OCI-LY1 (cell line): ENCODE measurements around the gene PLIN5.

ENCODE experiments used
- H2AFZ ChIP-seq: fragments of 200-600 bp; sonication (generic), shearing (Covaris generic); 2 replicates; pipeline ENCODE4 v1.6.0; 2014; ENCODE audit warnings: antibody characterized with exemption, mild to moderate bottlenecking, low read length
- H3F3A ChIP-seq: fragments of 200-600 bp; sonication (generic), shearing (Covaris generic); 2 replicates; pipeline ENCODE4 v1.6.0; 2014; ENCODE audit warnings: mild to moderate bottlenecking, antibody characterized with exemption, low read length, moderate library complexity; ENCODE audit not compliant: insufficient read depth
- H3K27ac ChIP-seq: fragments of 200-600 bp; sonication (generic); 2 replicates; pipeline ENCODE4 v1.5.1; 2014; ENCODE audit warnings: low read length, mixed run types, mild to moderate bottlenecking, low read depth; ENCODE audit not compliant: poor library complexity, severe bottlenecking
- H3K27me3 ChIP-seq: fragments of 200-600 bp; sonication (generic); 2 replicates; pipeline ENCODE4 v1.6.0; 2014; ENCODE audit warnings: antibody characterized with exemption, mild to moderate bottlenecking, low read length, moderate library complexity; ENCODE audit not compliant: insufficient read depth
- H3K36me3 ChIP-seq: fragments of 200-600 bp; sonication (generic); 2 replicates; pipeline ENCODE4 v1.6.1; 2014; ENCODE audit warnings: mild to moderate bottlenecking, antibody characterized with exemption, low read length, moderate library complexity, mixed read lengths; ENCODE audit not compliant: insufficient read depth
- H3K4me1 ChIP-seq: fragments of 200-600 bp; sonication (generic); 2 replicates; pipeline ENCODE4 v1.5.1; 2014; ENCODE audit warnings: mild to moderate bottlenecking, low read length, moderate library complexity; ENCODE audit not compliant: insufficient read depth, severe bottlenecking
- H3K4me2 ChIP-seq: fragments of 200-600 bp; sonication (generic), shearing (Covaris generic); 2 replicates; pipeline ENCODE4 v1.6.1; 2014; ENCODE audit warnings: low read length
- H3K4me3 ChIP-seq: fragments of 200-600 bp; sonication (generic); 2 replicates; pipeline ENCODE4 v1.5.1; 2014; ENCODE audit warnings: low read length, low read depth, mild to moderate bottlenecking, mixed read lengths; ENCODE audit not compliant: poor library complexity, severe bottlenecking
- H3K79me2 ChIP-seq: fragments of 200-600 bp; shearing (Covaris generic); 2 replicates; pipeline ENCODE4 v1.6.1; 2016; ENCODE audit warnings: mixed run types, low read length, mixed read lengths; ENCODE audit not compliant: insufficient read depth
- H3K9ac ChIP-seq: fragments of 200-600 bp; sonication (generic), shearing (Covaris generic); 2 replicates; pipeline ENCODE4 v1.6.1; 2014; ENCODE audit warnings: mild to moderate bottlenecking, low read length, mixed read lengths
- H3K9me2 ChIP-seq: fragments of 200-600 bp; sonication (generic), shearing (Covaris generic); 2 replicates; pipeline ENCODE4 v1.6.1; 2014; ENCODE audit warnings: low read depth, mild to moderate bottlenecking, low read length, mixed read lengths
- H3K9me3 ChIP-seq: fragments of 200-600 bp; shearing (Covaris generic); 2 replicates; pipeline ENCODE4 v1.6.1; 2014; ENCODE audit warnings: low read length, mixed read lengths
- H4K20me1 ChIP-seq: fragments of 200-600 bp; sonication (generic), shearing (Covaris generic); 2 replicates; pipeline ENCODE4 v1.6.0; 2016; ENCODE audit warnings: mild to moderate bottlenecking, low read length; ENCODE audit not compliant: insufficient read depth
- EZH2 ChIP-seq: fragments of 200-600 bp; sonication (generic), shearing (Covaris generic); IDR thresholded peaks from 2 replicates; pipeline ENCODE4 v1.8.0; 2017; ENCODE audit warnings: borderline replicate concordance, mixed run types, mild to moderate bottlenecking, antibody characterized with exemption, low read length, moderate library complexity, mixed read lengths
- TF ChIP-seq, protein P1 (sequence below): fragments of 200-600 bp; sonication (generic), shearing (Covaris generic); IDR thresholded peaks from 2 replicates; pipeline ENCODE4 v1.5.1; 2017; ENCODE audit warnings: mild to moderate bottlenecking, antibody characterized with exemption, low read length, moderate library complexity, mixed read lengths

PLIN5 gene

GRCh38 chr19:4541114-4541805 lies 6.2 kb upstream of the PLIN5 start:
- H3F3A ChIP-seq = no peaks in the 10 kb centered on the region
- H4K20me1 ChIP-seq = no peaks in the 10 kb centered on the region
- H3K36me3 ChIP-seq = no peaks in the 10 kb centered on the region; the same call in 1 of the 2 replicates
- no peaks in the 10 kb centered on the region for H3K9me2 ChIP-seq
- no peak overlapping the region for H3K4me3 ChIP-seq
- no peak overlapping the region for H3K4me2 ChIP-seq
- TF ChIP-seq EZH2 = no peak
- TF ChIP-seq, protein P1, sequence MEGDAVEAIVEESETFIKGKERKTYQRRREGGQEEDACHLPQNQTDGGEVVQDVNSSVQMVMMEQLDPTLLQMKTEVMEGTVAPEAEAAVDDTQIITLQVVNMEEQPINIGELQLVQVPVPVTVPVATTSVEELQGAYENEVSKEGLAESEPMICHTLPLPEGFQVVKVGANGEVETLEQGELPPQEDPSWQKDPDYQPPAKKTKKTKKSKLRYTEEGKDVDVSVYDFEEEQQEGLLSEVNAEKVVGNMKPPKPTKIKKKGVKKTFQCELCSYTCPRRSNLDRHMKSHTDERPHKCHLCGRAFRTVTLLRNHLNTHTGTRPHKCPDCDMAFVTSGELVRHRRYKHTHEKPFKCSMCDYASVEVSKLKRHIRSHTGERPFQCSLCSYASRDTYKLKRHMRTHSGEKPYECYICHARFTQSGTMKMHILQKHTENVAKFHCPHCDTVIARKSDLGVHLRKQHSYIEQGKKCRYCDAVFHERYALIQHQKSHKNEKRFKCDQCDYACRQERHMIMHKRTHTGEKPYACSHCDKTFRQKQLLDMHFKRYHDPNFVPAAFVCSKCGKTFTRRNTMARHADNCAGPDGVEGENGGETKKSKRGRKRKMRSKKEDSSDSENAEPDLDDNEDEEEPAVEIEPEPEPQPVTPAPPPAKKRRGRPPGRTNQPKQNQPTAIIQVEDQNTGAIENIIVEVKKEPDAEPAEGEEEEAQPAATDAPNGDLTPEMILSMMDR = no peak
- no peaks in the 10 kb centered on the region for H3K9me3 ChIP-seq
- peaks cover 15% of the 10 kb centered on the region; the same call in 1 of the 2 replicates for H3K27me3 ChIP-seq
- H3K79me2 ChIP-seq = no peaks in the 10 kb centered on the region
- H3K9ac ChIP-seq = no peak overlapping the region
- H2AFZ ChIP-seq = no peak overlapping the region
- no peak overlapping the region for H3K27ac ChIP-seq
- H3K4me1 ChIP-seq = no peaks in the 10 kb centered on the region

DNA sequence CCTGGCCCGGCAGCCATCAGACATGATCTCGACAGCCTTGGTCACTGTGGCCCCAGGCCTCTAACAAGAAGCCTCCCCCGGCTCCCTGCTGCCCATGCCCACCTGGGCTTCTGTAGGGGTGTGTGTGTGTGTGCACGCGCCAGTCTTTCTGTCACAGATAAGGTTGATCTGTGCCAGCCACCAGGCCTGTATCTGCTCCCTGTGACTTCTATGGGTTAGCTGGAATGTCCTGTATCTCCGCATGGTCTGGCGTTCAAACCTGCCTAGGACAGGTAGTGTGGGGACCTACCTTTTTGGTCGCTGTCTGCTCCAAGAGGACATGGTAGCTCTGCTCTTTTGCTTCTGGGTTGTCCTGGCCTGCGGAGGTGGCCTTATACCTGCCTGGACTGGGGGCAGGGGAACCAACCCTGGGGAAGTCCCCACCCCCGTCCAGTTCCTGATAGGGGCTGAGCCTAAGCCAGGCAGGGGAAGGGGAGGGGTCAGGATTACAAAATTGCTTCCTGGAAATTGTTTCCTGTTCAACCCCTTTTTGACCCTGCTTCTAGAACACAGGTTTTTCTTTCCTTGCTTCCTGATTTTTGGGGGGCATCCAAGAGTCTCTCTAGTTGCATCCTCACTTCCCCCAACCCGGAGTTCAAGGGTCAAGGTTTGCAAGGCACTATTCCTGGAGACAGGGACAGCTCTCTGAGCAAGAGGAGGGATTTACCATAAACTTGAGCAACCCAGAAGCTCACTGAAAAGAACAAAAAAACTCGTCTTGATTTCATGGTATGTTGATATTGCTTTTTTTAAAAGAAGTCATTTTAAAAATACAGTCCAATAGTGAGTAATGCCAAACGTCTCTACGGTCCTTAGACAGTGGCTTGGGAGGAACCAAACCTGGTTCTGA lies 4.9 kb upstream of the PLIN5 start, which contains the start of gene LRG1:
Gene LRG1 (minus strand): TSS at position 344 of the 889 bp plus-strand sequence. CDS start 23 bp downstream, at position 321.
- Histone ChIP-seq H3K27ac (no peak within 1 kb of the TSS), H2AFZ (no peak within 1 kb of the TSS)

DNA sequence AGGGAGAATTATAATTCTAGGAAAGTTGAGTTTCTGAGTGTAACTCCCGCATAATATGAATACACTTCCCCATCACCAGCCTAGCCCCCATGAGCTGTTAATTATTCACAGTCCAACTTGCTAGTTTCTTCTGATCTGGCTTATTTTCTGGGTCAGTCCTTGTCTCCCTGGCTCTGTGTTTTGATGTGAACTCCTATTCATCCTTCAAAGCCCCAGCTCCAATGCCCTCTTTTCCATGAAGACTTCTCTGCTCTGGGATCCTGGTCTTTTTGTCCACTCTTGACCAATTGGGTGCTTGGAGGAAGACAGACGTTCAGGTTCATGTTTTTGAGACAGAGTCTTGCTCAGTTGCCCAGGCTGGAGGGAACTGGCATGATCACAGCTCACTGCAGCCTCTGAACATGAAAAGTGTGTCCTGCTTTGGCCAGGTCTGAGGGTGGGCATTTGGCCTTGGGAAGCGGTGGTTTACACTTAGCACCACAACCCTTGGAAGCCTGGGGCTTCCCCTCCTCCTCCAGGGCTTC lies 4.2 kb upstream of the PLIN5 start:
- Histone ChIP-seq H4K20me1 (no peaks in the 10 kb centered on the region), H2AFZ (no peak overlapping the region), H3K9ac (no peak overlapping the region), H3K9me2 (no peaks in the 10 kb centered on the region), H3K27ac (no peak overlapping the region), H3F3A (no peaks in the 10 kb centered on the region), H3K36me3 (no peaks in the 10 kb centered on the region; the same call in 1 of the 2 replicates), H3K4me3 (no peak overlapping the region), H3K4me1 (peaks cover 15% of the 10 kb centered on the region), H3K79me2 (no peaks in the 10 kb centered on the region), H3K4me2 (no peak overlapping the region), H3K27me3 (peaks cover 15% of the 10 kb centered on the region; the same call in 1 of the 2 replicates), H3K9me3 (no peaks in the 10 kb centered on the region)
- no peak for TF ChIP-seq EZH2
- TF ChIP-seq, protein P1 = no peak

More for the DNA sequence above, 4.9 kb upstream of the PLIN5 start, which contains the start of gene LRG1:
- no peak within 1 kb of the TSS for H3K4me2 ChIP-seq
- no peaks in the 10 kb centered on the region for H4K20me1 ChIP-seq
- H3K4me3 ChIP-seq = no peak within 1 kb of the TSS
- H3K27me3 ChIP-seq = peaks cover 15% of the 10 kb centered on the region; the same call in 1 of the 2 replicates
- no peaks in the 10 kb centered on the region; the same call in 1 of the 2 replicates for H3K36me3 ChIP-seq
- H3K79me2 ChIP-seq = no peaks in the 10 kb centered on the region
- no peak within 1 kb of the TSS for H3K9ac ChIP-seq
- no peak for TF ChIP-seq EZH2
- TF ChIP-seq, protein P1 = no peak
- no peaks in the 10 kb centered on the region for H3F3A ChIP-seq
- H3K4me1 ChIP-seq = peaks cover 8% of the 10 kb centered on the region
- H3K9me3 ChIP-seq = no peaks in the 10 kb centered on the region
- no peaks in the 10 kb centered on the region for H3K9me2 ChIP-seq
